Panc1 (cell line): ENCODE data around the gene FZD7. TPM values are rescaled to one million over a fixed set of nuclear protein-coding genes. Genes with fewer than 3 reads are reported as not detected.

ENCODE experiments used
- ATAC-seq: fragments of 200-7000 bp; cut with Tn5 transposase; 2 replicates; pipeline ENCODE4 v1.9.1; 2020; ENCODE audit warnings: mild to moderate bottlenecking, moderate library complexity
- BruUV-seq: library from RNA; stranded (reverse); fragments of 400-500 nt; replicated peaks from 2 replicates; lab custom pipeline; 2021; lab: Mats Ljungman, UMichigan
- CTCF ChIA-PET: fragments of 300-600 bp; sonication (Branson Sonifier 250); formaldehyde crosslinking; loops from one replicate; lab custom pipeline; 2022; ENCODE audit warnings: antibody characterized with exemption; lab: Charles Lee
- POLR2A ChIA-PET: fragments of 300-600 bp; sonication (Branson Sonifier 250); formaldehyde crosslinking; loops from one replicate; lab custom pipeline; 2022; ENCODE audit warnings: antibody characterized with exemption; lab: Charles Lee
- DNase-seq: peaks from one replicate; pipeline ENCODE4 v3.0.0-alpha.2; 2010; ENCODE audit warnings: low read depth, low spot score
- H3K27ac ChIP-seq: 2 replicates; pipeline ENCODE4 v1.5.1; 2011; ENCODE audit warnings: mild to moderate bottlenecking, low read length, inconsistent platforms
- H3K27me3 ChIP-seq: fragments of 200-500 bp; sonication (Bioruptor generic); 2 replicates; pipeline ENCODE4 v1.6.0; 2014; ENCODE audit warnings: low read length, inconsistent platforms; ENCODE audit not compliant: control insufficient read depth, insufficient read depth
- H3K36me3 ChIP-seq: fragments of 200-500 bp; sonication (Bioruptor generic); 2 replicates; pipeline ENCODE4 v1.5.1; 2014; ENCODE audit warnings: inconsistent platforms, mild to moderate bottlenecking, low read length, moderate library complexity; ENCODE audit not compliant: control insufficient read depth, insufficient read depth
- H3K4me1 ChIP-seq: 2 replicates; pipeline ENCODE4 v1.5.1; 2011; ENCODE audit warnings: inconsistent platforms, mild to moderate bottlenecking, low read length, moderate library complexity; ENCODE audit not compliant: control insufficient read depth, insufficient read depth
- H3K4me3 ChIP-seq, 2 experiments: 2 replicates each; pipeline ENCODE4 v1.5.1; 2011 to 2012; ENCODE audit warnings: low read depth in 2 of 2, low read length in 2 of 2, mild to moderate bottlenecking in 2 of 2, inconsistent platforms in 1 of 2, moderate library complexity in 1 of 2
- H3K9me3 ChIP-seq: fragments of 200-500 bp; sonication (Bioruptor generic); 2 replicates; pipeline ENCODE4 v1.5.1; 2014; ENCODE audit warnings: low read depth, mild to moderate bottlenecking, inconsistent platforms, low read length, moderate library complexity; ENCODE audit not compliant: control insufficient read depth, insufficient read depth
- CTCF ChIP-seq: fragments of 450-650 bp; IDR thresholded peaks from 2 replicates; pipeline ENCODE4 v1.5.1; 2017; ENCODE audit warnings: mild to moderate bottlenecking
- POLR2AphosphoS5 ChIP-seq: IDR thresholded peaks from 2 replicates; pipeline ENCODE4 v1.6.1; 2012; ENCODE audit warnings: mild to moderate bottlenecking, low read depth, low read length, moderate library complexity
- REST ChIP-seq, 2 experiments: IDR thresholded peaks; 2 replicates each; pipeline ENCODE4 v1.6.1; 2011 to 2012; ENCODE audit warnings: low read depth in 2 of 2, control low read depth in 1 of 2, low read length in 1 of 2, mild to moderate bottlenecking in 1 of 2, moderate library complexity in 1 of 2; ENCODE audit not compliant: insufficient read depth in 1 of 2
- SIN3A ChIP-seq: IDR thresholded peaks from 2 replicates; pipeline ENCODE4 v1.6.1; 2012; ENCODE audit warnings: low read depth, mild to moderate bottlenecking, low read length, moderate library complexity, borderline replicate concordance; ENCODE audit not compliant: insufficient read depth
- TCF7L2 ChIP-seq: IDR thresholded peaks from 2 replicates; pipeline ENCODE4 v1.6.1; 2011; ENCODE audit warnings: mild to moderate bottlenecking, low read depth, low read length, inconsistent platforms
- in situ Hi-C: cut with HindIII; loops from 2 replicates; pipeline ENCODE4 v1.10.0; 2016; ENCODE audit warnings: low sequenced_read_pairs, low pct_unique_long_range_greater_than_20kb
- intact Hi-C: fragments of 100-400 bp; cut with micrococcal nuclease; formaldehyde crosslinking; loops from one replicate; pipeline ENCODE4 v1.10.0; 2022; ENCODE audit not compliant: unreplicated experiment
- total RNA-seq: library from RNA; stranded (reverse); gene quantifications from one replicate; pipeline ENCODE4 v1.2.1, GENCODE V29; 2021; ENCODE audit not compliant: unreplicated experiment

FZD7 gene
- total RNA-seq, 1 experiment from 2014 or later, result 38.1 TPM

GRCh38 chr2:202030691-202031090, 3.0 kb upstream of the FZD7 start:
- ATAC-seq (no peak), DNase-seq (no peak)
- TF ChIP-seq SIN3A, result no peak
- TF ChIP-seq POLR2AphosphoS5, result no peak
- no peak for TF ChIP-seq CTCF
- no peak for TF ChIP-seq REST (IDR thresholded peaks at IDR 0.05; ENCODE audit: insufficient read depth in 1 of 2, low read depth in 2 of 2, low read length in 1 of 2)
- TF ChIP-seq TCF7L2, result no peak
- Histone ChIP-seq H3K27ac (no peak overlapping the region), H3K4me3 (no peak overlapping the region), H3K9me3 (no peaks in the 10 kb centered on the region), H3K4me1 (0 out of 2 replicates have a peak, but pooled peaks cover 3% of the 10 kb centered on the region), H3K27me3 (no peaks in the 10 kb centered on the region), H3K36me3 (no peaks in the 10 kb centered on the region; the same call in 1 of the 2 replicates)
- BruUV-seq, result no TSS peak
- CTCF ChIA-PET, result no interaction called here
- POLR2A ChIA-PET, result no interaction called here
- intact Hi-C loops (loop anchor here (10.0 kb wide), 2 partner anchors 166 to 236 kb away; no protein-coding TSS in a partner anchor), in situ Hi-C loops (no loop called here)

- intact Hi-C loops (loop anchor here (10.0 kb wide), 2 partner anchors 167 to 237 kb away; no protein-coding TSS in a partner anchor), in situ Hi-C loops (no loop called here)
- Histone ChIP-seq H3K4me1 (0 out of 2 replicates have a peak, but pooled peaks cover 3% of the 10 kb centered on the region), H3K9me3 (no peaks in the 10 kb centered on the region), H3K36me3 (no peaks in the 10 kb centered on the region; the same call in 1 of the 2 replicates), H3K27me3 (no peaks in the 10 kb centered on the region), H3K27ac (no peak overlapping the region), H3K4me3 (no peak overlapping the region)
- no peak for DNase-seq
- BruUV-seq, result no TSS peak
- ChIA-PET POLR2A (no interaction called here), CTCF (no interaction called here)
- TF ChIP-seq TCF7L2, result no peak
- no peak for TF ChIP-seq SIN3A
- no peak for TF ChIP-seq CTCF
- no peak for TF ChIP-seq REST (IDR thresholded peaks at IDR 0.05; ENCODE audit: insufficient read depth in 1 of 2, low read depth in 2 of 2, low read length in 1 of 2)
- no peak for TF ChIP-seq POLR2AphosphoS5
- no peak for ATAC-seq
These were observed 2.3 kb upstream of the FZD7 start for GRCh38 chr2:202031246-202031951.
